IPS-11a (cell line): ENCODE results near the gene DIP2C.
"Not testable (repeated sequence)": the region's sequence is repeated elsewhere in the genome, so short reads cannot be mapped to it uniquely, and the experiment has no call there.

Experiments
- H3K4me3 ChIP-seq: one replicate; pipeline ENCODE4 v1.5.1; 2013; ENCODE audit warnings: low read depth, low read length, control low read depth

DIP2C gene

GRCh38 chr10:488933-489215 is 200.6 kb downstream of the DIP2C start:
- no peak overlapping the region for H3K4me3 ChIP-seq

- no peak overlapping the region for H3K4me3 ChIP-seq
Observed at GRCh38 chr10:488081-488932, 201.2 kb downstream of the DIP2C start.

- H3K4me3 ChIP-seq, result no peak overlapping the region
Observed at GRCh38 chr10:486666-487322, 202.7 kb downstream of the DIP2C start.

- no peak overlapping the region for H3K4me3 ChIP-seq
Observed at GRCh38 chr10:486206-486605, 203.3 kb downstream of the DIP2C start.

GRCh38 chr10:485776-486175 is 203.7 kb downstream of the DIP2C start:
- no peak overlapping the region for H3K4me3 ChIP-seq

- no peak overlapping the region for H3K4me3 ChIP-seq
Observed at GRCh38 chr10:484925-485661, 204.4 kb downstream of the DIP2C start.

- H3K4me3 ChIP-seq, result no peak overlapping the region
Observed at GRCh38 chr10:484441-484924, 205.0 kb downstream of the DIP2C start.

GRCh38 chr10:483261-483660 is 206.2 kb downstream of the DIP2C start:
- no peak overlapping the region for H3K4me3 ChIP-seq

GRCh38 chr10:482848-483247 is 206.6 kb downstream of the DIP2C start:
- H3K4me3 ChIP-seq, result no peak overlapping the region

GRCh38 chr10:482051-482501 is 207.4 kb downstream of the DIP2C start:
- H3K4me3 ChIP-seq, result no peak overlapping the region

- no peak overlapping the region for H3K4me3 ChIP-seq
Observed at GRCh38 chr10:481628-482027, 207.8 kb downstream of the DIP2C start.

GRCh38 chr10:480928-481552 is 208.4 kb downstream of the DIP2C start:
- no peak overlapping the region for H3K4me3 ChIP-seq

GRCh38 chr10:480498-480927 is 209.0 kb downstream of the DIP2C start:
- H3K4me3 ChIP-seq, result no peak overlapping the region

- H3K4me3 ChIP-seq, result not testable (repeated sequence)
Observed at GRCh38 chr10:479706-480497, 209.6 kb downstream of the DIP2C start.

- H3K4me3 ChIP-seq, result no peak overlapping the region
Observed at GRCh38 chr10:478471-479245, 210.8 kb downstream of the DIP2C start.

GRCh38 chr10:477620-478019 is 211.8 kb downstream of the DIP2C start:
- no peak overlapping the region for H3K4me3 ChIP-seq

GRCh38 chr10:476455-476780 is 213.1 kb downstream of the DIP2C start:
- H3K4me3 ChIP-seq, result no peak overlapping the region

- no peak overlapping the region for H3K4me3 ChIP-seq
Observed at GRCh38 chr10:475709-476454, 213.6 kb downstream of the DIP2C start.

GRCh38 chr10:474946-475345 is 214.5 kb downstream of the DIP2C start:
- no peak overlapping the region for H3K4me3 ChIP-seq
